Smooth muscle cell (in vitro differentiated cells): Measurements from ENCODE around the gene RABGAP1L. TPM values are rescaled to one million over a fixed set of nuclear protein-coding genes. Genes with fewer than 3 reads are reported as not detected.

Source experiments
- DNase-seq: peaks from one replicate; lab custom pipeline; 2025; ENCODE audit not compliant: unreplicated experiment; lab: John Stamatoyannopoulos, UW
- H2AFZ ChIP-seq: fragments of 200-600 bp; sonication (generic); 2 replicates; pipeline ENCODE4 v1.6.0; 2016; ENCODE audit warnings: antibody characterized with exemption, low read depth, mild to moderate bottlenecking
- H3F3A ChIP-seq: fragments of 200-600 bp; sonication (generic); 2 replicates; pipeline ENCODE4 v1.6.0; 2017; ENCODE audit warnings: antibody characterized with exemption, low read depth
- H3K27ac ChIP-seq: fragments of 200-600 bp; sonication (generic); 2 replicates; pipeline ENCODE4 v1.5.1; 2016; ENCODE audit warnings: low read depth, mild to moderate bottlenecking
- H3K27me3 ChIP-seq: fragments of 200-600 bp; sonication (generic); 2 replicates; pipeline ENCODE4 v1.6.1; 2016; ENCODE audit warnings: low read depth, mild to moderate bottlenecking
- H3K36me3 ChIP-seq: fragments of 200-600 bp; sonication (generic); 2 replicates; pipeline ENCODE4 v1.5.1; 2016; ENCODE audit warnings: low read depth
- H3K4me1 ChIP-seq: fragments of 200-600 bp; sonication (generic); 2 replicates; pipeline ENCODE4 v1.5.1; 2016; ENCODE audit warnings: low read depth
- H3K4me2 ChIP-seq: fragments of 200-600 bp; sonication (generic); 2 replicates; pipeline ENCODE4 v1.6.0; 2016; ENCODE audit warnings: mild to moderate bottlenecking
- H3K4me3 ChIP-seq: fragments of 200-600 bp; sonication (generic); 2 replicates; pipeline ENCODE4 v1.5.1; 2016; ENCODE audit warnings: mild to moderate bottlenecking
- H3K79me2 ChIP-seq: fragments of 200-600 bp; sonication (generic); 2 replicates; pipeline ENCODE4 v1.6.0; 2016; ENCODE audit warnings: low read depth, mild to moderate bottlenecking
- H3K9ac ChIP-seq: fragments of 200-600 bp; sonication (generic); 2 replicates; pipeline ENCODE4 v1.6.0; 2016; ENCODE audit warnings: low read depth
- H3K9me3 ChIP-seq: fragments of 200-600 bp; sonication (generic); replicated peaks from 2 replicates; pipeline ENCODE4 v1.5.1; 2016; ENCODE audit warnings: low read depth
- H4K20me1 ChIP-seq: fragments of 200-600 bp; sonication (generic); 2 replicates; pipeline ENCODE4 v1.6.0; 2016; ENCODE audit warnings: low read depth
- CTCF ChIP-seq: fragments of 200-600 bp; sonication (generic); IDR thresholded peaks from 2 replicates; pipeline ENCODE4 v1.5.1; 2017; ENCODE audit warnings: borderline replicate concordance, mild to moderate bottlenecking, antibody characterized with exemption; ENCODE audit not compliant: insufficient read depth, poor library complexity, severe bottlenecking
- WGBS: methylation state at CpG from one replicate; pipeline ENCODE4 v1.1.7; 2016; ENCODE audit warnings: low lambda C conversion rate; 5-methylcytosine and 5-hydroxymethylcytosine counted together
- polyA plus RNA-seq: library from polyadenylated mRNA; unstranded; fragments of >200 nt; fragmentation: Nextera tagmentation; extraction: Ambion mirVana; gene quantifications from 2 replicates; pipeline ENCODE4 v1.2.1, GENCODE V29; 2016
- total RNA-seq: library from RNA; depleted of rRNA; stranded (reverse); fragments of >200 nt; gene quantifications from 2 replicates; pipeline ENCODE4 v1.2.3, GENCODE V29; 2014

Gene RABGAP1L
- total and polyA plus RNA-seq, 2 experiments from 2014 or later, result 4.8 to 24.7 TPM

- WGBS, result 95% methylated on average over 2 of the region's 2 CpGs
- Histone ChIP-seq H3K4me3 (no peak overlapping the region), H3K79me2 (peaks cover 40% of the 10 kb centered on the region), H3K4me2 (no peak overlapping the region), H3K27me3 (no peaks in the 10 kb centered on the region), H3K4me1 (no peaks in the 10 kb centered on the region), H4K20me1 (peaks cover 43% of the 10 kb centered on the region), H3K9me3 (no peaks in the 10 kb centered on the region), H3F3A (peaks cover 4% of the 10 kb centered on the region), H3K9ac (no peak overlapping the region), H3K36me3 (no peaks in the 10 kb centered on the region), H2AFZ (no peak overlapping the region), H3K27ac (no peak overlapping the region)
- no peak for DNase-seq
- TF ChIP-seq CTCF, result no peak
These were observed 8.0 kb downstream of the RABGAP1L start for GRCh38 chr1:174167265-174167803.

- H3K4me2 ChIP-seq, result no peak overlapping the region
- peaks cover 46% of the 10 kb centered on the region for H3K79me2 ChIP-seq
- no peak overlapping the region for H3K4me3 ChIP-seq
- peaks cover 4% of the 10 kb centered on the region for H3F3A ChIP-seq
- peaks cover 50% of the 10 kb centered on the region for H4K20me1 ChIP-seq
- H3K27me3 ChIP-seq, result no peaks in the 10 kb centered on the region
- no peaks in the 10 kb centered on the region for H3K4me1 ChIP-seq
- TF ChIP-seq CTCF, result no peak
- no peaks in the 10 kb centered on the region for H3K36me3 ChIP-seq
- DNase-seq, result no peak
- H2AFZ ChIP-seq, result no peak overlapping the region
- 94% methylated on average over 3 of the region's 3 CpGs for WGBS
- H3K9me3 ChIP-seq, result no peaks in the 10 kb centered on the region
- H3K27ac ChIP-seq, result no peak overlapping the region
- no peak overlapping the region for H3K9ac ChIP-seq
These were observed 10.0 kb downstream of the RABGAP1L start for GRCh38 chr1:174169342-174169741.

- 97% methylated on average over 1 of the region's 1 CpG for WGBS
These were observed 11.8 kb downstream of the RABGAP1L start for GRCh38 chr1:174171073-174171472.

More at GRCh38 chr1:174171073-174171472, 11.8 kb downstream of the RABGAP1L start:
- H3K4me3 ChIP-seq, result no peak overlapping the region
- H4K20me1 ChIP-seq, result peaks cover 42% of the 10 kb centered on the region
- peaks cover 46% of the 10 kb centered on the region for H3K79me2 ChIP-seq
- H3K9ac ChIP-seq, result no peak overlapping the region
- H3K4me1 ChIP-seq, result no peaks in the 10 kb centered on the region
- H3K27me3 ChIP-seq, result no peaks in the 10 kb centered on the region
- no peak overlapping the region for H3K27ac ChIP-seq
- no peak overlapping the region for H2AFZ ChIP-seq
- H3K9me3 ChIP-seq, result no peaks in the 10 kb centered on the region
- H3K4me2 ChIP-seq, result no peak overlapping the region
- no peaks in the 10 kb centered on the region for H3K36me3 ChIP-seq
- no peak for DNase-seq
- no peak for TF ChIP-seq CTCF
- peaks cover 3% of the 10 kb centered on the region for H3F3A ChIP-seq
